Measurements from ENCODE around the gene MAP3K2.

GRCh38 chr2:127419112-127419430, 31.3 kb upstream of the MAP3K2 start:
- TF ChIP-seq CTCF (IDR thresholded peaks at IDR 0.05), result no peak
- TF ChIP-seq ZFX (IDR thresholded peaks at IDR 0.05; ENCODE audit: borderline replicate concordance), result no peak

Data from 22Rv1 (cell line).